HepG2 (cell line): ENCODE results near the gene PGRMC2. TPM values are rescaled to one million over a fixed set of nuclear protein-coding genes. Genes with fewer than 3 reads are reported as not detected.

Experiments used
- CEBPZ ChIP-seq: IDR thresholded peaks from 2 replicates; pipeline ENCODE4 v1.6.1; 2012; ENCODE audit warnings: low read length, improper control_type of control experiment
- FOXP1 ChIP-seq, 2 experiments: fragments of 450-650 bp in 1 of 2; IDR thresholded peaks; 2 replicates each; pipeline ENCODE4 v1.6.1; 2017 to 2018; ENCODE audit warnings: antibody characterized with exemption in 1 of 2
- IRF1 ChIP-seq: sonication (generic); formaldehyde crosslinking; IDR thresholded peaks from 2 replicates; pipeline ENCODE4 v1.4.0; 2020; ENCODE audit warnings: low read depth, mild to moderate bottlenecking, missing genetic modification reagents
- LRRFIP1 ChIP-seq: sonication (generic); formaldehyde crosslinking; conservative IDR thresholded peaks from 2 replicates; pipeline ENCODE4 v1.4.0; 2020; ENCODE audit warnings: missing genetic modification reagents
- PHF20 ChIP-seq: sonication (generic); formaldehyde crosslinking; IDR thresholded peaks from 2 replicates; pipeline ENCODE4 v1.5.0; 2020; ENCODE audit warnings: mild to moderate bottlenecking, missing genetic modification reagents
- PRDM15 ChIP-seq: sonication (generic); formaldehyde crosslinking; IDR thresholded peaks from 2 replicates; pipeline ENCODE4 v1.4.0; 2020; ENCODE audit warnings: missing genetic modification reagents
- SMARCC2 ChIP-seq: fragments of 450-650 bp; IDR thresholded peaks from 2 replicates; pipeline ENCODE4 v1.6.1; 2017; ENCODE audit warnings: antibody characterized with exemption, mild to moderate bottlenecking
- SUZ12 ChIP-seq: fragments of 150-350 bp; IDR thresholded peaks from 2 replicates; pipeline ENCODE4 v1.6.1; 2014; ENCODE audit warnings: low read depth, low read length
- THAP8 ChIP-seq: sonication (generic); formaldehyde crosslinking; IDR thresholded peaks from 2 replicates; pipeline ENCODE4 v1.5.1; 2020; ENCODE audit warnings: missing genetic modification reagents, mild to moderate bottlenecking, borderline replicate concordance
- ZMYM4 ChIP-seq: sonication (generic); formaldehyde crosslinking; IDR thresholded peaks from 2 replicates; pipeline ENCODE4 v1.8.1; 2023; ENCODE audit warnings: mild to moderate bottlenecking, missing genetic modification reagents
- ZNF296 ChIP-seq: sonication (generic); formaldehyde crosslinking; conservative IDR thresholded peaks from 2 replicates; pipeline ENCODE4 v1.5.0; 2020; ENCODE audit warnings: mild to moderate bottlenecking, missing genetic modification reagents
- ZNF430 ChIP-seq: sonication (generic); formaldehyde crosslinking; IDR thresholded peaks from 2 replicates; pipeline ENCODE4 v1.9.0; 2021; ENCODE audit warnings: mild to moderate bottlenecking, missing genetic modification reagents
- ZNF740 ChIP-seq: sonication (generic); formaldehyde crosslinking; IDR thresholded peaks from 2 replicates; pipeline ENCODE4 v1.4.0; 2020; ENCODE audit warnings: missing genetic modification reagents
- ZNF775 ChIP-seq: sonication (generic); formaldehyde crosslinking; IDR thresholded peaks from 2 replicates; pipeline ENCODE4 v1.4.0; 2020; ENCODE audit warnings: missing genetic modification reagents, mild to moderate bottlenecking, moderate library complexity, borderline replicate concordance
- ZNF878 ChIP-seq: sonication (generic); formaldehyde crosslinking; IDR thresholded peaks from 2 replicates; pipeline ENCODE4 v1.8.1; 2023; ENCODE audit warnings: mild to moderate bottlenecking, missing genetic modification reagents, moderate library complexity
- ZSCAN22 ChIP-seq: sonication (generic); formaldehyde crosslinking; IDR thresholded peaks from 2 replicates; pipeline ENCODE4 v1.4.0; 2020; ENCODE audit warnings: mild to moderate bottlenecking, missing genetic modification reagents
- polyA plus RNA-seq, 8 experiments: library from polyadenylated mRNA; depleted of rRNA in 3 of 8; stranded (reverse) in 7 of 8; unstranded in 1 of 8; fragments of >200 nt; fragmentation: Illumina TruSeq in 4 of 8; extraction: Trizol in 4 of 8; gene quantifications; 2 replicates each; pipeline versions ENCODE4 v1.2.1 to v1.2.3, GENCODE V29; 2011 to 2016; ENCODE audit warnings: low read depth in 4 of 8, missing spikeins in 1 of 8, mixed read lengths in 1 of 8; ENCODE audit not compliant: insufficient read depth in 1 of 8
- total RNA-seq, 5 experiments: library from RNA; depleted of rRNA; stranded (reverse); fragments of >200 nt; fragmentation: Illumina TruSeq; extraction: Trizol; gene quantifications; 2 replicates each; pipeline ENCODE4 v1.2.3, GENCODE V29; 2016; ENCODE audit warnings: low read depth in 1 of 5

Gene PGRMC2
- total and polyA plus RNA-seq, 2 of the 13 experiments (the other 11 are each of a cell fraction or from before 2014, with no cell fraction given): 16.0 to 19.8 TPM

- TF ChIP-seq CEBPZ (no peak), IRF1 (CRISPR knock-in tag) (peak; percentile 87; the same call in 1 of the 2 replicates), ZNF775 (CRISPR knock-in tag) (peak; percentile 89; the same call in 1 of the 2 replicates), ZMYM4 (CRISPR knock-in tag) (peak; percentile 96), LRRFIP1 (peak; percentile 88; the same call in 1 of the 2 replicates), FOXP1 (IDR thresholded peaks at IDR 0.05) (no peak), FOXP1 (CRISPR knock-in tag; IDR thresholded peaks at IDR 0.05) (peak; percentile 73), ZNF430 (peak; percentile 98), PHF20 (CRISPR knock-in tag) (peak; percentile 74), THAP8 (CRISPR knock-in tag) (peak; percentile 96; the same call in 1 of the 2 replicates), ZNF296 (CRISPR knock-in tag) (no peak), PRDM15 (CRISPR knock-in tag) (peak; percentile 80), ZSCAN22 (0 out of 2 replicates have a peak, but pooled peaks have one; percentile 70), SMARCC2 (no peak), ZNF740 (peak; percentile 97), SUZ12 (no peak), ZNF878 (CRISPR knock-in tag) (peak; percentile 100; the same call in 1 of the 2 replicates)
These were observed 467 bp upstream of the PGRMC2 start (continued) for GRCh38 chr4:128287871-128288688.
